Ureter (tissue), 1 donor: ENCODE results near the gene HOXD11. TPM values are rescaled to one million over a fixed set of nuclear protein-coding genes. Genes with fewer than 3 reads are reported as not detected.

Experiments
- DNase-seq: peaks from one replicate; pipeline ENCODE4 v3.0.0-alpha.2; 2020; ENCODE audit warnings: low spot score
- total RNA-seq: library from RNA; stranded (reverse); gene quantifications from one replicate; pipeline ENCODE4 v1.2.4, GENCODE V29; 2023
- donor health status: DM: yes; HTN: yes; CAD: no.

The HOXD11 gene
- total RNA-seq, 1 donor from 2014 or later, result 1.2 TPM

DNA sequence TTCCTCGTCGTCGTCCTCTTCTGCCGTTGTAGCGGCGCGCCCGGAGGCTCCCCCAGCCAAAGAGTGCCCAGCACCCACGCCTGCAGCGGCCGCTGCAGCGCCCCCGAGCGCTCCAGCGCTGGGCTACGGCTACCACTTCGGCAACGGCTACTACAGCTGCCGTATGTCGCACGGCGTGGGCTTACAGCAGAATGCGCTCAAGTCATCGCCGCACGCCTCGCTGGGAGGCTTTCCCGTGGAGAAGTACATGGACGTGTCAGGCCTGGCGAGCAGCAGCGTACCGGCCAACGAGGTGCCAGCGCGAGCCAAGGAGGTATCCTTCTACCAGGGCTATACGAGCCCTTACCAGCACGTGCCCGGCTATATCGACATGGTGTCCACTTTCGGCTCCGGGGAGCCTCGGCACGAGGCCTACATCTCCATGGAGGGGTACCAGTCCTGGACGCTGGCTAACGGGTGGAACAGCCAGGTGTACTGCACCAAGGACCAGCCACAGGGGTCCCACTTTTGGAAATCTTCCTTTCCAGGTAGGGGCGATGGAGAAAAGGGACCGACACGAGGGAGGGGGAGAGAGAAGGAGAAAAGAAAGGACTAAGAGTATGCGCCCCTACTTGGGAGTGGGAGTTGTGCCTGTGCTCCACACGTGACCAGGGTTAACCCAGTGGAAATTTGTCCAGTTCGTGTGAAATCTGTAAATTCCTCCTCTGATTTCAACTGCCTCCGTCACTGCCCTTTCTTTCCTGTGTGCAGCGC lies 13.8 kb upstream of the HOXD11 start:
- no peak for DNase-seq

DNA sequence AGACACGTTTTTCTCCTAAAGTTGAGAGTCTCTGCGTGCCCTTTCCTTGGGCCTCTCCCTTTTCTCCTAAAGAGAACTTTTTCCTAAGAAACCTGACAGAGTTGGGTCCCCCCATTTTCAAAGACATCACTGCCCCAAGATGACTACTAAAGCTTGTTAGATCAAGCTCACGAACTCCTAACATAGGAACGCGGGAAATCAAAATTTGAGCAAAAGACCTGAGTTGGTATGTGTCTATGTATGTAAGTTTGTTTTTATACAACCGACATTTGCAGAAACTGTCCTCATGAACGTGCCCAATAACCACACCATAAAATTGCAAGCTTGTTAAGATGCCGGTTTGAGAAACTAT lies 13.2 kb upstream of the HOXD11 start:
- no peak for DNase-seq

DNA sequence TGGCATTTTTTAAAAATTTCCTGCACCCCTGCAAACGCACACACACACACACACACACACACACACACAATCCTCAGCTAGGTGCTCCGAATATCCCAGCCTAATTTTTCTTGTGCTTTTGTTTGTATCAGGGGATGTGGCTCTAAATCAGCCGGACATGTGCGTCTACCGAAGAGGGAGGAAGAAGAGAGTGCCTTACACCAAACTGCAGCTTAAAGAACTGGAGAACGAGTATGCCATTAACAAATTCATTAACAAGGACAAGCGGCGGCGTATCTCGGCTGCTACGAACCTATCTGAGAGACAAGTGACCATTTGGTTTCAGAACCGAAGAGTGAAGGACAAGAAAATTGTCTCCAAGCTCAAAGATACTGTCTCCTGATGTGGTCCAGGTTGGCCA lies 12.7 kb upstream of the HOXD11 start:
- DNase-seq, result no peak

DNA sequence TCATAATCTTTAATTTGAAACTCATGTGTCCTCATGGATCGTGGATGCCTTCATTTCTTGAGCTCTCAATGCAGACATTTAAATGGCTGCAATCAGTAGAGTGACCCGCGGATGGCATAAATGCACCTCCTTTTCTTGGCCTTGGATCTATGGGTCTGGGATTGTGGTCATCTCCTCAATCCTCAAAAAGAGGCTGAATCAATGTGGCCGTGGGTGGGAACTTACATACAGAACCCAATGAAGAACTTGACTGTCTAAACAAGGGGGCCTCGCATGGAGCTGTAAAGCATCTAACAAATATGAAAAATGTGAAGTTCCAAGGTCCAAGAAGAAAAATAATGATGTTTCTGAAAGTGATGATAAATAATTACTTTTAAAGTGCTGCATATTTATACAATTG lies 11.7 kb upstream of the HOXD11 start:
- no peak for DNase-seq

DNA sequence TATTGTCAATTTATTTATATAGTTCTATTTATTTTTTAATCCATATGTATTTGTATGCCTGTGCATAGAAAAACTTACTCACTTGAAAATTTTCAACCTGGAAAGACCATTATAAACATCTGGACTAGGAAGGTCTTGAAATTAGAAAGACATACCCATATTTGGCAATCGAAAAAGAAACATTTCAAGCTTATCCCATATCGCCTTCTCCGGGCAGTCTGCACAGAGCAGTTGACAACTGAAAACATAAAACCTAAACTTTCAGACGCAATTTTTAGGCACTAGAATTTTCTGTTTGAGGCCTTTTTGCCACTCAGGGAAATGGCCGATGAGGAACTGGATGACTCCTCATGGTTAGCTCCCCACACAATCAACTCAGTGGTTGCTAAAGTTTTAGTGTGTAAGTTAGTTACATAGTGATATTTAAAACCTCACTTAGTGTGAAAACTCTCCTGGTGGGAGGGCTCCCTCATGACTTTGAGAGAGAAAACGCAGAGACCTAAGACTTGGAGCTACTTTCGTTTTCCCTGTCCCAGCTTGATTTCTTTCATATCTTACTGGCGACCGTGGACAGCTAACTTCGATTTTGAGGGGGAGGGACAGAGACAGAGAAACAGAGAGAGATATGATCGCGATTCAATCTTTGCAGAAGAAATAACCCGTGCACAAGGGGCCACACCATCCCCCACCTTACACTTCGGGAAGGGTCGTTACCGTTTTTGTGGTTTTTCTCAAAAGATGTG lies 10.7 kb upstream of the HOXD11 start:
- no peak for DNase-seq

DNA sequence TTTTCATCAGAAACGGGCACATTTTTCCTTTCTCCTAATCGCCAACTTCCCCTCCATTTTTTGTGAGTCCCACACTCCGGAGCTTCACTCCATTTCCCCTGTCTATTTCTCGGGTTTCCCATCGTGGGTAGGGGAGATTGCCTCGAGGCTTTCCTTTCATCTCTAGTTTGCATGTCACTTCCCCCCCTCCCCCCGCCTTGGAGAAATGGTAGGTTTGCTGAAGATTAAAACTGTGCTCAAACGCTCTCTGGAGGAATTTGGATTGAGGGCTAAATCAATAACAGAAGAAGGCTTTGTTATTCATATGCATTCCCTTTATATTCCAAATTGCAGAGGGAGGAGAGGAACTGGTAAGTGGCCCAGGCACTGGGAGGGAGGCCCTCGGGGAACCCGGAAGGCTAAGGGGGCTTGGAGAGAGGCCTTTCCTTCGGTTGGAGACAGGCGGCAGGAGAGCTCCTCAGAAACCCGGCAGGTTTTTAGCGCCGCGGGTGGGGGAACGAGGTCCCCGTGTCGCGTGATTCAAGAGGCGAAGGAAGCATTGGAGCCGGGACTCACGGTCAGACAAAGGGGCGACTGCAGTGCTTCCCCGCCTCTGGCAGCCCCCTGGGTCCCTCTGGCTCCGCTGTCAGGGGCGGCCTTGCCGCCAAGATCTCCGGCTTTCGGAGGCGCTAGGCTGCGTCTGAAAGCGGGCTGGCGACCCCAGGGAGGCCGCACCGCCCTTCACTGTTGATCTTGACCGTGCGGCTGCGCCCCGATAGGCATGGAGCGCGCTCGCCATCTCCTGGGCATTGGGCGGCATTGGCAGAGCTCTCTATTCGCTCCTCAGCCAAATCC lies 9.9 kb upstream of the HOXD11 start:
- no peak for DNase-seq

DNA sequence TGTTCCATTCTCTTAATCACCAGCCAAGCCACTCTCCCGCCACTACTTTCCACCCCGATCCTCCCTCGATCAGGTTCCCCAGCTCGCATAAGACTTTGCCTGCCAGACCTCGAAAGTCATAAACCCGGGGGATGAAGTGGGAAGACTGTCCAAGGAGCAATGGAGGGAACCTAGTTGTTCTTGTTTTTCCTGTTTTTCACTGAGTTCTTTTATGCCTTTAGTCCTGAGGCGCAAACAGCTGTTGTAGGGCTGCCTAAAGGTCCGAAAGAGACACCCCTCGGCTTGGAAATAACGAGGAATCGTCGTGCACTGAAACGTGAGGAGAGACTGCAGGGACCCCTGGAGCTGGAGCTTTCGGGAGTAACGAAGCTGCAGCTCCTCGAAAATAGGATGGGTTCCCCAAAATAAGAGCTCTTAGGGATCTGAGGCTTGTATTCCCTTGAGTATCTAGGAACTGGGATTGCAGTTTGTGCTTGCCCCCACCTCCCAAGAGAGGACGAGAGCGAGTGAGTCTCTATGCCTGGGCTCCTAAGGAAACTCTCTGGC lies 9.2 kb upstream of the HOXD11 start:
- DNase-seq, result no peak

DNA sequence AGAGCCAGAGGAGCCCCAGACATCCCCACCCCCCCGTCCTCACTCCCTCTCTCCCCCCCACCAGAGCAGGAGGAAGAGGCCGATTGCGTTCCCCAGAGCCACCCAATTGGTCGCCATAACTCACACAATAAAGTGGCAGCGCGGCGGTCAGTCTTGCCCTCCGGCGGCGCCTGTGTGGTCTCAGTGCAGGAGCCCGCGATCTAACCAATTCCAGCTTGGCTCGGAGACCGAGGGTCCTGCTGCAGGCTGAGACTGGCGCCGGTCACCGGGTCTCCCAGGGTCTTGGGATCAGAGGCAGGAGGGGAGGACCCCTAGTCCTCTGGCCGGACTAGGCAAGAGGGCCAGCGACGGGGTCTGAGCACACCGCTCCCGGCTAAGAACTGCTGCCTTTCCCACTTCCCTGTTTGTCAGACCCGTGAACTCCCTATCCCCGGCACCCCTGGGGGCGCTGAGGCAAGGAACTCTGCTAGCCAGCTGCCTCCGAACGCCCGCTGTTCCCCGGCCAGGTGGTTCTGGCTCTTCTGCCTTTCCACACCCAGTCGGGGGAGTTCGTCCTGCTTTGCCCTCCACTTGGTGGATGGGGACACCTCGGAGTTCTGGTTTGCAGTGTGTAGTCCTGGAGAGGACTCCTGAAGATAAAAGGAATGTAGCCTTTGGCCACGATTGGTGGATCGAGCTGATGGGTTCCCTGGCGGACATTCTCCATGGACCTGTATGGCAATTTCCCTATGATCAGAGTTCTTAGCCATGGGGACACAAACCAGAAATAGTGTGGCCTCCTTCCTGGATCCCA lies 8.5 kb upstream of the HOXD11 start:
- no peak for DNase-seq

DNA sequence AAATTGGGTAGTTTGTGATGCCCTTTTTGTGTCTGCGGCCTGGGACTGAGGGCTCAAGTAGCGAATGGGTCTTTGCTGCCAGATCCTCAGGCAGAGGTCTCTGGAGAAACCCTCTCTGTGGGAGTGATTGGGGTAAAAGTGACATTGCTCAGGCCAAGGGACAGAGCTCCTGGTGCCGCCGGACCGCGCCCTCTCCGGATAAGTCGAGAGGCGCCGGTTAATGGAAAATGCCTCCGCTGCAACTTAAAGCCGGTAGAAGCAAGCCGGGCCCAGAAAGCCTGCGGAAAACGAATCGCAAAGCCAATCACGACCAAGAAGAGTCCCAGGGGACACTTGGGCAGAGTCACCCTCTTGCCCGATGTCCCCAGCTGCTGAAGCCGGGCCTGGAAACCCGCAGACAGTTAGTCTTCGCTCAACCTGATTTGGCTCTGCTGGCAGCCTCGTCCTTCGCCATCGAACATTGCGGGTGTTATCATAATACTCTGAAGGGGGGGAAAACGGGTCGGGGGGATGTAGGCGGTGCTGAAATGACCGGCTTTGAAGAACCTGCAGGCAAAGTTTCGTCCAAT lies 7.8 kb upstream of the HOXD11 start:
- DNase-seq, result no peak

DNA sequence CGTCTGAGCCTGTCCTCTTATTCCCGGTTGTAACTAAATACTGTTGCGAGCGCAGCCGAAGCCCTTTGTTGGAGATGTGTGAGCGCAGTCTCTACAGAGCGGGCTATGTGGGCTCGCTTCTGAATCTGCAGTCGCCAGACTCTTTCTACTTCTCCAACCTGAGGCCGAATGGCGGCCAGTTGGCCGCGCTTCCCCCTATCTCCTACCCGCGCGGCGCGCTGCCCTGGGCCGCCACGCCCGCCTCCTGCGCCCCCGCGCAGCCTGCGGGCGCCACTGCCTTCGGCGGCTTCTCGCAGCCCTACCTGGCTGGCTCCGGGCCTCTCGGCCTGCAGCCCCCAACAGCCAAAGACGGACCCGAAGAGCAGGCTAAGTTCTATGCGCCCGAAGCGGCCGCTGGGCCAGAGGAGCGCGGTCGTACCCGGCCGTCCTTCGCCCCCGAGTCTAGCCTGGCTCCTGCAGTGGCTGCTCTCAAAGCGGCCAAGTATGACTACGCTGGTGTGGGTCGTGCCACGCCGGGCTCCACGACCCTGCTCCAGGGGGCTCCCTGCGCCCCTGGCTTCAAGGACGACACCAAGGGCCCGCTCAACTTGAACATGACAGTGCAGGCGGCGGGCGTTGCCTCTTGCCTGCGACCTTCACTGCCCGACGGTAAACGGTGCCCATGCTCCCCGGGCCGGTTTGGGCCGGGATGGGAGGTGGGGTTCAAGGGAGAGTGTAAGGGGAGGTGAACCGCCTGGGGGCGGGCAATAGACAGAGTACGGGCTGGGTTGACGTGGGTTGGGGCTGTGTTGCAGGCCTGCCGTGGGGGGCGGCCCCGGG lies 7.1 kb upstream of the HOXD11 start, which contains the start of gene HOXD12:
HOXD12 (plus strand) TSS at position 68 of the 819 bp plus-strand sequence; CDS start at position 75, 7 bp downstream.
- no peak for DNase-seq

DNA sequence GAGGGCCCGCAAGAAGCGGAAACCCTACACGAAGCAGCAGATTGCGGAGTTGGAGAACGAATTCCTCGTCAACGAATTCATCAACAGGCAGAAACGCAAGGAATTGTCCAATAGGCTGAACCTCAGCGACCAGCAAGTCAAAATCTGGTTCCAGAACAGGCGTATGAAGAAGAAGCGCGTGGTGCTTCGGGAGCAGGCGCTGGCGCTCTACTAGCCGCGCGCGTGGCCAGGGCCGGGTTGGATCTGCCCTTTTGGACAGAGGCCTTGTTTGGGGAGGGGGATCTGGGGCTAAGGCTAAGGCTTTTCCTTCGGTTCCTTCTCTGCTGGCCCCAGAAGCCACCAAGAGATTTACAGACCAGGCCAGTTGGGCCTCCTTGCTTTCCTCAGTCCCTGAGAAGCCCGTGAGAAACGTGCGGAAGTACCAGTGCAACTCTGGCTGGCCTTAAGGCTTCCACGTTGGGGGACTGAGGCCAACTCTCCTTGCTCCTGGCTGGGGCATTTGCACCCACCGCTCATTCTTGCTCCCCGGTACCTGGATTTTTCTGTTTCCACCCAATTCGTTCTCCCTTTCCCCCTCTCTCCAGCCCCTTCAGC lies 6.4 kb upstream of the HOXD11 start:
- no peak for DNase-seq

DNA sequence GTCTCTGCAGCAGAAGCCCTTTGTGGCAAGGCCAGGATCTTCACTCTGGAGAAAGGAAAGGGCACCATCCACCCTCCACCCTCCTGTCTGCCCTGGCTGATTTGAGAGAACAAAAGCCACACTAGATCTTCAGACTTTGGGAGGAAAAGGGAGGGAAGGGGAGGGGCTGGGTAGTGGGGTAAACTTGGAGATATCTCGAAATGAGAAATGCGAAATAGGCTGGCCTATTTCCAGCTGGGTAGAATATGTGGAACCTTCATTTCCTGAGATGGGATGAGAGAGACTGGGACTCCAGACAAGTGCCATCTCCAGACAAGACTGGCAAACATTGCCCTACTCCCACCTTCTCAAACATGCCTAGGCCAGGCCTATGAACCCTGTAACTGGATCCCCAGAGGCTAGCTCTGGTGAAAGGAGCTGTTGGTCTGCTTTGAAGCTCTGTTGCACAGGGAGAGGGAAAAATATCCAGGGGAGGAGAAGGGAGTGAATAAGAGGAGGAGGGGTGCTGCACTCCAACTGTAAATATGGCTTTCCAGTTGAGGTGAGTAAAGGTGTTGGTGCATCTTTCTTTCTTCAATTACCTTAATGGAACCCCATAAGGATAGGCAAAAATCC lies 5.8 kb upstream of the HOXD11 start:
- no peak for DNase-seq

DNA sequence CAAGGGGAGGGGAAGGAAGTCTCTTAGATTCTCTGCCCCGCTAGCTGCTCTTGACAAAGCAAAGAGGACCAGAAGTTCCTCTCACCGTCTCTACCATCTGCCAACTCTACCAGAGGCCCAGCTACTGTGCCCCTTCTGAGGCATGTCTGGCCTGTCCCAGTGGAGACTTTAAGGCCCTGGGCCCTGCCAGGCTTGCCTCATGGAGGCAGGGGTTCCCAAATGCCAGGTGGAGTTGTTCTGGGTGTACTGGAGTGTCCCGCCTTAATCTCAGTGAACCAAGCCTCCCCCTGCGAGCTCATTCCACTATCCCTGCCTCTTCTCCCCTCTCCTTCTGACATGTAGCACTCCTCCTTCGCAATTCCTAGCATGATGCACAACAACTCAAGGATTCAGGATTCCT lies 5.2 kb upstream of the HOXD11 start:
- no peak for DNase-seq

DNA sequence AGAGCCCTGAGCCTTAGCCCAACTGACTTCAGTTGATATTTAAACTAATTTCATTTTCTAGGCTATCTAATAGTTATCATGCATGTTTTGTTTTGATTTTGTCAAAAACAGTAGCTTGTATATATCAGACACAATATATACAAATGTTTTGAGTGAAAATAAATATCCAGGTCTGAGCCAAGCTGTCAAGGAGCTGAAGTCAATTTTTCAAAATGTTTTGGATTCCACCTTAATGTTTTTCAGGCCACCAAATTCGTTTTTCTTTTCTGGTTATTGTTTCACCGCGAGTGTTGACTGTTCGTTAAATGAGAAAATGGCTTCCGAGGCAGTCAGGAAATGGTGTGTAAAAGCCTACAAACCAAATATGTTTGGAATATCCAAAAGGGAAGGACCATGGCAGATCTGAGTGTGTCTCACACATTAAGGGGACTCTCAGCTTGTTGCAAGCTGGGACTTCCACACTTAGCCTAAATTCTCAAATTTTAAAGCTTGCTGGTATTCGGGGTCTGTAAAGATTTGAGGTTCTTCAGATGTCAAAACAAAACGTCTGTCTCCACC lies 4.7 kb upstream of the HOXD11 start:
- DNase-seq, result no peak

DNA sequence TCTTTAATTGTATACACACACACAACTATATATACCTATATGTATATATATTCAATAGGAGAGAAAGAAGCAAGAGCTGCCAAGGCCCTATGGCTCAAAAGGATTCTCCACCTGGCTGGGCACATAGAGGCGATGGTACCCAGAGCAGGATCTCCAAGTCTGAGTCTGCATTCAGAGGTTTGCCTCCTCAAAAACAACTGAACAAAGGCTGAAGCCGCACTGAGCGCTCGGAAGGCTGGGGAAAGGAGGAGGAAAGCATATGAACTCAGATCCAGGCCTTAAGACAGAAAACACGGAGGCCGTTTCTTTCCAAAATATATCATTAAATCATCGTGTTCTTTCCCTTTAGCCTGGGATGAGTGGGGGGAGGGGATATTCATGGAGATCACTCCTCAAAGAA lies 3.9 kb upstream of the HOXD11 start:
- no peak for DNase-seq

DNA sequence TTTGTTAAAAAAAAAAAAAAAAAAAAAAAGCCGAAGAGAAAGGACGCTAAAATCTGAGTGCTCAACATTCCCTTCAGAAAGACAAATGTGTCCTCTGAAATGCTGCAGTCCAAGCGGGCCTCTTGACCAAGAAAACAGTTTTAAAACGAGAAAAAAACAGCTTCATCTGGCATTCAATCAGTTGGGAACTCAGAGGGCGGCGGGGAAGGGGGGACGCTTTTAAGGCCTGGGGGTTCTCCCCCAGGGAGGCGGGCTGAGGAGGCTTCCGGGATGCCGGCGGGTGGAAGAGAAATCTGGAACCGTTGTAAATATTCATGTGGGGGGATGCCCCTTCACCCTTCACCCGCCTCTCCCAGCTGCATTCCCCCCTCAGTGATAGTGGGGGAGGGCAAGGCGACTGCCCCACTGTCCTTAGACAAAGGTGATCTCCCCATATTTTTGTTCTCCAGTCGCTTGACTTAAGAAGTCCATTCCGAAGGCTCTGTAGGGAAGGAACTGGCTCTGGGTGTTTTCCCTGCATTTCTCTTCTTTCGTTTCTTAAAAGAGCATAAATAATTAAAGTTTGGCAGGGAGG lies 3.3 kb upstream of the HOXD11 start:
- DNase-seq, result no peak

DNA sequence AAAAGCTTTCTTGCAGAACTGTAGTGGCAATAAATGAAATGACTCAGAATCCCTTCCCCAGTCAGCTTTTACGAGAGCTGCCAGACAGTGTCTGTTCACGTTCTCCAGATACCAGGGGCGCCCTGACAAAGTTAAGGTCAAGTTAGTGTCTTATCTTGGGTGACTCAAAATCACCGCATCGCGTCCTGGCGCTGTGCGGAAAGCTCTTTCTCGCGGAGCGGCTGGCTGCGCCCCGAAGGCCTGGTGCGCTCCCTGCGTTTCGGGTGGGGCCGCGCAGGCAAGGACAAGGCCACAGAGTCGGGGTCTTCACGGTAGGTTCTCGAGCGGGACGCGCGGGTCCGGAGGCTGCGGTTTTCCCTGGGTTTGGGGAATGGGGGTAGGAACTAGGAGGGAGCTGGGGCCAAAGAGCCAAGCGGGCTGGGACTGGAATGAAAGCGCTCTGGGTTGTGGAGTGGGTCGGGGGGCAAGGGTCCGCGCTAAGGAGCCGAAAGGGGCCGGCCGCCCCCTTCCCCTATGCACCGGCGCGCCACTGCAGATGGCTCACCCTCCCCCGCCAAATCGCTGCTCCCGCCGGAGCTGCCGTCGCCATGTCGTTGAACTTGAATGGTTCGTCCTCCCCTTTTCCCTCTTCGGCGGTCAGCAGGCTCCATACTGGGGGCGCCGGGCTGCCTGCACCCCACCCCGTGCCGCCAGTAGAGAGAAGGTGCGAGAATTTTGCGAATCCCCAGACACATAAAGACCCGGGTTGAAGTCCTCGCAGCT lies 2.6 kb upstream of the HOXD11 start:
- DNase-seq, result no peak
